Endothelial cell of umbilical vein (primary cell): ENCODE data around the gene OPN1SW. TPM values are rescaled to one million over a fixed set of nuclear protein-coding genes. Genes with fewer than 3 reads are reported as not detected.

Experiments
- BruUV-seq: library from RNA; stranded (reverse); fragments of 400-500 nt; replicated peaks from 2 replicates; lab custom pipeline; 2021; lab: Mats Ljungman, UMichigan
- CTCF ChIA-PET: fragments of 300-600, 350-600 bp; sonication (Branson Sonifier 250); formaldehyde crosslinking; loops from one replicate; lab custom pipeline; 2021; ENCODE audit warnings: antibody characterized with exemption, inconsistent platforms; lab: Charles Lee
- POLR2A ChIA-PET: fragments of 300-600, 350-600 bp; sonication (Branson Sonifier 250); formaldehyde crosslinking; loops from one replicate; lab custom pipeline; 2021; ENCODE audit warnings: antibody characterized with exemption, inconsistent platforms; lab: Charles Lee
- DNase-seq: peaks from one replicate; pipeline ENCODE4 v3.0.0-alpha.2; 2011; ENCODE audit warnings: low read depth, low spot score
- FAIRE-seq: peaks from 2 replicates; lab custom pipeline; 2011; peaks lifted over from hg19 to GRCh38; lab: Jason Lieb, UNC
- H2AFZ ChIP-seq: 2 replicates; pipeline ENCODE4 v1.6.0; 2012; ENCODE audit warnings: low read depth, low read length, control low read depth, inconsistent platforms
- H3K27ac ChIP-seq: 2 replicates; pipeline ENCODE4 v1.5.1; 2011; ENCODE audit warnings: low read depth, mild to moderate bottlenecking, control low read depth, low read length, moderate library complexity; ENCODE audit not compliant: insufficient read depth
- H3K27me3 ChIP-seq, 2 experiments: 2 replicates each; pipeline versions ENCODE4 v1.6.0 to v1.6.1; 2011; ENCODE audit warnings: low read length in 2 of 2, mixed read lengths in 1 of 2; ENCODE audit not compliant: control insufficient read depth in 2 of 2, insufficient read depth in 2 of 2
- H3K36me3 ChIP-seq, 2 experiments: 2 replicates in 1 of 2; 3 replicates in 1 of 2; pipeline ENCODE4 v1.5.1; 2011; ENCODE audit warnings: low read length in 2 of 2, mild to moderate bottlenecking in 1 of 2, moderate library complexity in 1 of 2; ENCODE audit not compliant: control insufficient read depth in 2 of 2, insufficient read depth in 2 of 2; ENCODE audit errors: extremely low read depth in 1 of 2
- H3K4me1 ChIP-seq: 3 replicates; pipeline ENCODE4 v1.5.1; 2011; ENCODE audit warnings: mild to moderate bottlenecking, low read length; ENCODE audit not compliant: control insufficient read depth, insufficient read depth; ENCODE audit errors: extremely low read depth
- H3K4me2 ChIP-seq: 2 replicates; pipeline ENCODE4 v1.6.1; 2011; ENCODE audit warnings: low read length, control low read depth, mixed read lengths; ENCODE audit not compliant: insufficient read depth
- H3K4me3 ChIP-seq, 3 experiments: fragments of 200-600 bp in 1 of 3; sonication (generic), shearing (Covaris generic) in 1 of 3; replicated peaks in 1 of 3; 2 replicates each; pipeline ENCODE4 v1.5.1; 2011 to 2016; ENCODE audit warnings: control low read depth in 3 of 3, low read length in 3 of 3, mild to moderate bottlenecking in 2 of 3, inconsistent platforms in 1 of 3, low read depth in 1 of 3, moderate library complexity in 1 of 3; ENCODE audit not compliant: insufficient read depth in 1 of 3
- H3K79me2 ChIP-seq: 2 replicates; pipeline ENCODE4 v1.6.0; 2012; ENCODE audit warnings: low read length, inconsistent platforms; ENCODE audit not compliant: control insufficient read depth, insufficient read depth
- H3K9ac ChIP-seq: replicated peaks from 2 replicates; pipeline ENCODE3; 2011; ENCODE audit warnings: low read length, control low read depth; ENCODE audit not compliant: insufficient read depth; ENCODE audit errors: extremely low read depth
- H3K9me1 ChIP-seq: replicated peaks from 3 replicates; pipeline ENCODE4 v1.6.0; 2011; ENCODE audit warnings: mild to moderate bottlenecking, low read length; ENCODE audit not compliant: control insufficient read depth, insufficient read depth; ENCODE audit errors: extremely low read depth
- H3K9me3 ChIP-seq: replicated peaks from 2 replicates; pipeline ENCODE4 v1.5.1; 2012; ENCODE audit warnings: low read length, inconsistent platforms; ENCODE audit not compliant: control insufficient read depth, insufficient read depth
- H4K20me1 ChIP-seq: replicated peaks from 2 replicates; pipeline ENCODE3; 2011; ENCODE audit warnings: mild to moderate bottlenecking, low read length; ENCODE audit not compliant: control insufficient read depth, insufficient read depth; ENCODE audit errors: extremely low read depth
- CTCF ChIP-seq, 2 donors: IDR thresholded peaks; 1 replicate in 1 of 2; 2 replicates in 1 of 2; pipeline ENCODE4 v1.5.1; 2011; ENCODE audit warnings: low read length in 2 of 2, mild to moderate bottlenecking in 2 of 2, moderate library complexity in 2 of 2, control low read depth in 1 of 2, inconsistent platforms in 1 of 2, low read depth in 1 of 2; ENCODE audit not compliant: insufficient read depth in 1 of 2; ENCODE audit errors: extremely low read depth in 1 of 2
- EZH2 ChIP-seq: IDR thresholded peaks from 2 replicates; pipeline ENCODE4 v1.6.1; 2012; ENCODE audit warnings: borderline replicate concordance, low read depth, mild to moderate bottlenecking, moderate library complexity, low read length, inconsistent platforms; ENCODE audit not compliant: severe bottlenecking
- FOS ChIP-seq: IDR thresholded peaks from 2 replicates; pipeline ENCODE4 v1.6.1; 2011; ENCODE audit warnings: mild to moderate bottlenecking, low read length, moderate library complexity, borderline replicate concordance; ENCODE audit not compliant: insufficient read depth
- GATA2 ChIP-seq: IDR thresholded peaks from 2 replicates; pipeline ENCODE4 v1.7.0; 2011; ENCODE audit warnings: low read depth, mild to moderate bottlenecking, moderate library complexity, mixed read lengths, low read length; ENCODE audit not compliant: insufficient read length, insufficient read depth
- JUN ChIP-seq: IDR thresholded peaks from 2 replicates; pipeline ENCODE4 v1.6.1; 2011; ENCODE audit warnings: borderline replicate concordance, low read depth; ENCODE audit not compliant: insufficient read length, insufficient read depth
- MAX ChIP-seq: IDR thresholded peaks from 2 replicates; pipeline ENCODE4 v1.6.1; 2011; ENCODE audit not compliant: insufficient read depth, insufficient read length
- MYC ChIP-seq: IDR thresholded peaks from one replicate; pipeline ENCODE4 v1.6.1; 2011; ENCODE audit warnings: mild to moderate bottlenecking, low read depth, low read length
- POLR2A ChIP-seq: IDR thresholded peaks from 2 replicates; pipeline ENCODE4 v1.6.1; 2012; ENCODE audit warnings: low read depth, mild to moderate bottlenecking, control low read depth, low read length
- POLR2AphosphoS5 ChIP-seq: IDR thresholded peaks from 2 replicates; pipeline ENCODE4 v1.6.1; 2012; ENCODE audit warnings: low read depth, mild to moderate bottlenecking, control low read depth, low read length, moderate library complexity; ENCODE audit not compliant: insufficient read depth
- dilution Hi-C: fragments of 300-500 bp; cut with MboI; formaldehyde crosslinking; loops from one replicate; pipeline ENCODE4 v1.15.0; 2019; ENCODE audit warnings: low sequenced_read_pairs; ENCODE audit not compliant: extremely low pct_ligation_motif_present
- intact Hi-C: fragments of 100-400 bp; cut with micrococcal nuclease; formaldehyde crosslinking; loops from one replicate; pipeline ENCODE4 v1.10.0; 2022
- polyA plus RNA-seq, 4 experiments: library from polyadenylated mRNA; depleted of rRNA in 3 of 4; stranded (reverse) in 3 of 4; unstranded in 1 of 4; fragments of >200 nt; gene quantifications; 2 replicates each; pipeline versions ENCODE4 v1.2.1 to v1.2.3, GENCODE V29; 2011 to 2012; ENCODE audit warnings: missing spikeins in 1 of 4
- total RNA-seq: library from RNA; stranded (reverse); gene quantifications from 2 replicates; pipeline ENCODE4 v1.2.3, GENCODE V29; 2021

Gene OPN1SW
- total and polyA plus RNA-seq, 2 donors (not counting 3 experiments of a cell fraction or from before 2014, with no cell fraction given) = not detected

- no peaks in the 10 kb centered on the region for H3K4me1 ChIP-seq
These were observed 29.6 kb upstream of the OPN1SW start for GRCh38 chr7:128805225-128805624.

More at GRCh38 chr7:128805225-128805624, 29.6 kb upstream of the OPN1SW start:
- CTCF ChIA-PET = interaction anchor here (1.2 kb wide), 1 partner anchor 9 kb away, joined by 3 read pairs; no protein-coding TSS in a partner anchor
- Histone ChIP-seq H3K9ac (no peak overlapping the region), H3K27me3 (no peaks in the 10 kb centered on the region), H3K27ac (no peak overlapping the region), H3K9me3 (no peaks in the 10 kb centered on the region), H3K9me1 (no peaks in the 10 kb centered on the region), H3K4me2 (no peak overlapping the region), H3K36me3 (no peaks in the 10 kb centered on the region), H2AFZ (no peak overlapping the region), H4K20me1 (no peaks in the 10 kb centered on the region), H3K4me3 (no peak overlapping the region), H3K79me2 (no peaks in the 10 kb centered on the region)
- no TSS peak for BruUV-seq
- no peak for DNase-seq
- POLR2A ChIA-PET = no interaction called here
- TF ChIP-seq GATA2 (no peak), FOS (no peak), CTCF (IDR thresholded peaks at IDR 0.05; ENCODE audit: extremely low read depth in 1 of 2, insufficient read depth in 1 of 2, low read depth in 1 of 2, low read length in 2 of 2) (no peak), MAX (no peak), JUN (no peak), POLR2AphosphoS5 (no peak), EZH2 (no peak), POLR2A (no peak), MYC (no peak)
- FAIRE-seq = no peak
- intact Hi-C loops (no loop called here), dilution Hi-C loops (no loop called here)
